HG02642 (cell line): ENCODE results near the gene ARL8A.
"Not testable (repeated sequence)": the region's sequence is repeated elsewhere in the genome, so short reads cannot be mapped to it uniquely, and the experiment has no call there.

Source experiments
- ATAC-seq: cut with Tn5 transposase; IDR thresholded peaks from one replicate; pipeline ENCODE4 v1.9.1; 2021; ENCODE audit warnings: mild to moderate bottlenecking; ENCODE audit not compliant: unreplicated experiment, poor library complexity

Gene ARL8A

GRCh38 chr1:202144402-202145067 is at the start of gene ARL8A:
TSS of gene ARL8A (minus strand) at chr1:202144737. CDS start at chr1:202144572, 165 bp downstream.
- ATAC-seq = peak; percentile 68

- no peak for ATAC-seq
Observed at GRCh38 chr1:202194328-202194648, 49.8 kb upstream of the ARL8A start.

GRCh38 chr1:202193614-202194327 is 49.2 kb upstream of the ARL8A start, which contains the start of gene LGR6:
TSS of gene LGR6 (plus strand) at chr1:202193799. CDS start at chr1:202193990, 191 bp downstream.
- ATAC-seq = no peak

GRCh38 chr1:202192770-202193613 is 48.5 kb upstream of the ARL8A start:
- ATAC-seq = no peak

- ATAC-seq = not testable (repeated sequence)
Observed at GRCh38 chr1:202191391-202191790, 46.9 kb upstream of the ARL8A start.

GRCh38 chr1:202189918-202190715 is 45.6 kb upstream of the ARL8A start:
- no peak for ATAC-seq

- no peak for ATAC-seq
Observed at GRCh38 chr1:202189001-202189790, 44.7 kb upstream of the ARL8A start.

GRCh38 chr1:202187697-202188407 is 43.3 kb upstream of the ARL8A start:
- no peak for ATAC-seq

GRCh38 chr1:202187041-202187671 is 42.6 kb upstream of the ARL8A start:
- ATAC-seq = no peak

- ATAC-seq = no peak
Observed at GRCh38 chr1:202186327-202186726, 41.8 kb upstream of the ARL8A start.

GRCh38 chr1:202184750-202185460 is 40.4 kb upstream of the ARL8A start:
- ATAC-seq = peak; percentile 46

GRCh38 chr1:202182040-202182877 is 37.7 kb upstream of the ARL8A start:
- ATAC-seq = no peak

GRCh38 chr1:202181586-202181985 is 37.0 kb upstream of the ARL8A start:
- no peak for ATAC-seq

- not testable (repeated sequence) for ATAC-seq
Observed at GRCh38 chr1:202180751-202181139, 36.2 kb upstream of the ARL8A start.

- ATAC-seq = no peak
Observed at GRCh38 chr1:202179828-202180750, 35.6 kb upstream of the ARL8A start.
